Panc1 (cell line): ENCODE measurements around the gene IL1R2. TPM values are rescaled to one million over a fixed set of nuclear protein-coding genes. Genes with fewer than 3 reads are reported as not detected.

ENCODE experiments used
- ATAC-seq: fragments of 200-7000 bp; cut with Tn5 transposase; 2 replicates; pipeline ENCODE4 v1.9.1; 2020; ENCODE audit warnings: mild to moderate bottlenecking, moderate library complexity
- BruUV-seq: library from RNA; stranded (reverse); fragments of 400-500 nt; replicated peaks from 2 replicates; lab custom pipeline; 2021; lab: Mats Ljungman, UMichigan
- CTCF ChIA-PET: fragments of 300-600 bp; sonication (Branson Sonifier 250); formaldehyde crosslinking; loops from one replicate; lab custom pipeline; 2022; ENCODE audit warnings: antibody characterized with exemption; lab: Charles Lee
- POLR2A ChIA-PET: fragments of 300-600 bp; sonication (Branson Sonifier 250); formaldehyde crosslinking; loops from one replicate; lab custom pipeline; 2022; ENCODE audit warnings: antibody characterized with exemption; lab: Charles Lee
- DNase-seq: peaks from one replicate; pipeline ENCODE4 v3.0.0-alpha.2; 2010; ENCODE audit warnings: low read depth, low spot score
- H3K27ac ChIP-seq: 2 replicates; pipeline ENCODE4 v1.5.1; 2011; ENCODE audit warnings: mild to moderate bottlenecking, low read length, inconsistent platforms
- H3K27me3 ChIP-seq: fragments of 200-500 bp; sonication (Bioruptor generic); 2 replicates; pipeline ENCODE4 v1.6.0; 2014; ENCODE audit warnings: low read length, inconsistent platforms; ENCODE audit not compliant: control insufficient read depth, insufficient read depth
- H3K36me3 ChIP-seq: fragments of 200-500 bp; sonication (Bioruptor generic); 2 replicates; pipeline ENCODE4 v1.5.1; 2014; ENCODE audit warnings: inconsistent platforms, mild to moderate bottlenecking, low read length, moderate library complexity; ENCODE audit not compliant: control insufficient read depth, insufficient read depth
- H3K4me1 ChIP-seq: 2 replicates; pipeline ENCODE4 v1.5.1; 2011; ENCODE audit warnings: inconsistent platforms, mild to moderate bottlenecking, low read length, moderate library complexity; ENCODE audit not compliant: control insufficient read depth, insufficient read depth
- H3K4me3 ChIP-seq, 2 experiments: 2 replicates each; pipeline ENCODE4 v1.5.1; 2011 to 2012; ENCODE audit warnings: low read depth in 2 of 2, low read length in 2 of 2, mild to moderate bottlenecking in 2 of 2, inconsistent platforms in 1 of 2, moderate library complexity in 1 of 2
- H3K9me3 ChIP-seq: fragments of 200-500 bp; sonication (Bioruptor generic); 2 replicates; pipeline ENCODE4 v1.5.1; 2014; ENCODE audit warnings: low read depth, mild to moderate bottlenecking, inconsistent platforms, low read length, moderate library complexity; ENCODE audit not compliant: control insufficient read depth, insufficient read depth
- POLR2AphosphoS5 ChIP-seq: IDR thresholded peaks from 2 replicates; pipeline ENCODE4 v1.6.1; 2012; ENCODE audit warnings: mild to moderate bottlenecking, low read depth, low read length, moderate library complexity
- REST ChIP-seq, 2 experiments: IDR thresholded peaks; 2 replicates each; pipeline ENCODE4 v1.6.1; 2011 to 2012; ENCODE audit warnings: low read depth in 2 of 2, control low read depth in 1 of 2, low read length in 1 of 2, mild to moderate bottlenecking in 1 of 2, moderate library complexity in 1 of 2; ENCODE audit not compliant: insufficient read depth in 1 of 2
- SIN3A ChIP-seq: IDR thresholded peaks from 2 replicates; pipeline ENCODE4 v1.6.1; 2012; ENCODE audit warnings: low read depth, mild to moderate bottlenecking, low read length, moderate library complexity, borderline replicate concordance; ENCODE audit not compliant: insufficient read depth
- TCF7L2 ChIP-seq: IDR thresholded peaks from 2 replicates; pipeline ENCODE4 v1.6.1; 2011; ENCODE audit warnings: mild to moderate bottlenecking, low read depth, low read length, inconsistent platforms
- in situ Hi-C: cut with HindIII; loops from 2 replicates; pipeline ENCODE4 v1.10.0; 2016; ENCODE audit warnings: low sequenced_read_pairs, low pct_unique_long_range_greater_than_20kb
- intact Hi-C: fragments of 100-400 bp; cut with micrococcal nuclease; formaldehyde crosslinking; loops from one replicate; pipeline ENCODE4 v1.10.0; 2022; ENCODE audit not compliant: unreplicated experiment
- total RNA-seq: library from RNA; stranded (reverse); gene quantifications from one replicate; pipeline ENCODE4 v1.2.1, GENCODE V29; 2021; ENCODE audit not compliant: unreplicated experiment
- TF ChIP-seq, protein P1 (sequence below): fragments of 450-650 bp; IDR thresholded peaks from 2 replicates; pipeline ENCODE4 v1.5.1; 2017; ENCODE audit warnings: mild to moderate bottlenecking

IL1R2 gene
- total RNA-seq, 1 experiment from 2014 or later, result 0.15 TPM

DNA sequence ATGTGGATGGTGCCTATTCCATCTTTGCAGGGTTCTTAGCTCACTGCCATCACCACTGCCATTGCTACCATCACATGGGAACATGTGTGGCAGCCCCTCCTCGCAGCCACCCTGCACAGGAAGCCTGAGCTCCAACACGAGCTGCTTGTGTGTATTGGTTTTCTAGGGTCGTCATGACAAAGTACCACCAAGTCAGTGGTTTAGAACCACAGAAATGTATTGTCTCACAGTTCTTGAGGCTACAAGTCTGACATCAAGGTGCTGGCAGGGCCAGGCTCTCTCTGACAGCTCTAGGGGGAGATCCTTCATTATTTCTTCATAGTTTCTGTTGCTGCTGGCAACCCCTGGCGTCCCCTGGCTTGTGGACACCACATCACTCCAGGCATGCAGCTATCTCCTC is 10.3 kb upstream of the IL1R2 start:
- Histone ChIP-seq H3K4me3 (no peak overlapping the region), H3K27me3 (no peaks in the 10 kb centered on the region), H3K9me3 (no peaks in the 10 kb centered on the region), H3K36me3 (no peaks in the 10 kb centered on the region), H3K4me1 (peaks cover 5% of the 10 kb centered on the region), H3K27ac (no peak overlapping the region)
- TF ChIP-seq SIN3A (no peak), TCF7L2 (no peak), REST (IDR thresholded peaks at IDR 0.05; ENCODE audit: insufficient read depth in 1 of 2, low read depth in 2 of 2, low read length in 1 of 2) (no peak), POLR2AphosphoS5 (no peak)
- TF ChIP-seq, protein P1, sequence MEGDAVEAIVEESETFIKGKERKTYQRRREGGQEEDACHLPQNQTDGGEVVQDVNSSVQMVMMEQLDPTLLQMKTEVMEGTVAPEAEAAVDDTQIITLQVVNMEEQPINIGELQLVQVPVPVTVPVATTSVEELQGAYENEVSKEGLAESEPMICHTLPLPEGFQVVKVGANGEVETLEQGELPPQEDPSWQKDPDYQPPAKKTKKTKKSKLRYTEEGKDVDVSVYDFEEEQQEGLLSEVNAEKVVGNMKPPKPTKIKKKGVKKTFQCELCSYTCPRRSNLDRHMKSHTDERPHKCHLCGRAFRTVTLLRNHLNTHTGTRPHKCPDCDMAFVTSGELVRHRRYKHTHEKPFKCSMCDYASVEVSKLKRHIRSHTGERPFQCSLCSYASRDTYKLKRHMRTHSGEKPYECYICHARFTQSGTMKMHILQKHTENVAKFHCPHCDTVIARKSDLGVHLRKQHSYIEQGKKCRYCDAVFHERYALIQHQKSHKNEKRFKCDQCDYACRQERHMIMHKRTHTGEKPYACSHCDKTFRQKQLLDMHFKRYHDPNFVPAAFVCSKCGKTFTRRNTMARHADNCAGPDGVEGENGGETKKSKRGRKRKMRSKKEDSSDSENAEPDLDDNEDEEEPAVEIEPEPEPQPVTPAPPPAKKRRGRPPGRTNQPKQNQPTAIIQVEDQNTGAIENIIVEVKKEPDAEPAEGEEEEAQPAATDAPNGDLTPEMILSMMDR, result no peak
- POLR2A ChIA-PET, result no interaction called here
- in situ Hi-C loops, result no loop called here
- ATAC-seq, result no peak
- CTCF ChIA-PET, result interaction anchor here (0.6 kb wide), 1 partner anchor 130 kb away, joined by 7 read pairs; no protein-coding TSS in a partner anchor
- BruUV-seq, result no TSS peak
- no peak for DNase-seq
- intact Hi-C loops, result no loop called here

GRCh38 chr2:101982495-101983029 is 9.2 kb upstream of the IL1R2 start:
- ATAC-seq (no peak), DNase-seq (no peak)
- Histone ChIP-seq H3K27me3 (no peaks in the 10 kb centered on the region), H3K4me1 (peaks cover 5% of the 10 kb centered on the region), H3K9me3 (no peaks in the 10 kb centered on the region), H3K4me3 (no peak overlapping the region), H3K27ac (peak overlapping the region; percentile 48), H3K36me3 (no peaks in the 10 kb centered on the region)
- CTCF ChIA-PET, result no interaction called here
- no peak for TF ChIP-seq SIN3A
- TF ChIP-seq, protein P1, result no peak
- TF ChIP-seq POLR2AphosphoS5, result no peak
- no peak for TF ChIP-seq REST (IDR thresholded peaks at IDR 0.05; ENCODE audit: insufficient read depth in 1 of 2, low read depth in 2 of 2, low read length in 1 of 2)
- BruUV-seq, result no TSS peak
- POLR2A ChIA-PET, result no interaction called here
- intact Hi-C loops (no loop called here), in situ Hi-C loops (no loop called here)
